ENCODE results near the gene MCTP2. TPM values are rescaled to one million over a fixed set of nuclear protein-coding genes. Genes with fewer than 3 reads are reported as not detected.

MCTP2 gene
- total and polyA plus RNA-seq, 2 of the 8 experiments (the other 6 are each of a cell fraction or from before 2014, with no cell fraction given): 3.4 to 4.5 TPM

DNA sequence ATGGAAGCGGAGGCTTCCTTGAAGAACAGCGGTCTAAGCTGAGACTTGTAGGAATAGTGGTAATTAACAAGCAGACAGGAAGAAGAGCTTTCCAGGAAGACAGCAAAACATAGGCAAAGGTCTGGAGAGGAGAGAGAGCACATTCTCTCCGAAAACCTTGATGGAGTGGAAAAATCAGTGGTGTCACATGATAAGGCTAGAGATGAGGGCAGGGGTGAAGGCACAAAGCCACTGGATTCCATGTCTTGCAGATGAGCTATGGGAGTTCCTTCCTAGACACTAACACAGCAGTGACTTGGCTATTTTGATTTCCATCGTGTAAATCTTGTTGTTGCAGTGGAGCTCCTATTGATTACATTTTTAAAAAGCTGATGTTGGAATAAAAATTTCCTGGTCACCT lies 132.0 kb downstream of the MCTP2 start (continued):
- no peak for TF ChIP-seq SIN3A (conservative IDR thresholded peaks at IDR 0.05 in 1 of 2, IDR thresholded peaks at IDR 0.05 in 1 of 2; ENCODE audit: low read depth in 1 of 2, low read length in 2 of 2)
- no peak for TF ChIP-seq CTBP2 (IDR thresholded peaks at IDR 0.05; ENCODE audit: borderline replicate concordance, insufficient read depth, insufficient read length, low read length)
- no peak for TF ChIP-seq SAP30 (IDR thresholded peaks at IDR 0.05; ENCODE audit: insufficient read depth, insufficient replicate concordance, low read length)
- no peak for TF ChIP-seq SRF (IDR thresholded peaks at IDR 0.05; ENCODE audit: low read depth, low read length)
- no peak for TF ChIP-seq JUN (IDR thresholded peaks at IDR 0.05; ENCODE audit: low read depth, low read length)
- no peak for TF ChIP-seq GABPA (IDR thresholded peaks at IDR 0.05; ENCODE audit: borderline replicate concordance, insufficient read depth, low read length)
- no peak for TF ChIP-seq SIX5 (IDR thresholded peaks at IDR 0.05; ENCODE audit: low read depth, low read length)
